LNCaP clone FGC (cell line): ENCODE measurements around the gene SNAI1.

Experiments
- DNase-seq: peaks from one replicate; pipeline ENCODE4 v3.0.0-alpha.2; 2011; ENCODE audit warnings: low read depth
- H3K4me3 ChIP-seq: 2 replicates; pipeline ENCODE4 v1.5.1; 2011; ENCODE audit warnings: mild to moderate bottlenecking, low read depth, low read length, control low read depth
- CTCF ChIP-seq: IDR thresholded peaks from 2 replicates; pipeline ENCODE4 v1.5.1; 2012; ENCODE audit warnings: mild to moderate bottlenecking; ENCODE audit not compliant: control insufficient read depth, insufficient read depth; ENCODE audit errors: extremely low read depth

SNAI1 gene

GRCh38 chr20:49964964-49965780 lies 17.6 kb upstream of the SNAI1 start:
- TF ChIP-seq CTCF, result peak; percentile 44; the same call in 1 of the 2 replicates
- no peak for DNase-seq
- no peak overlapping the region for H3K4me3 ChIP-seq

GRCh38 chr20:49965781-49966305 lies 16.9 kb upstream of the SNAI1 start:
- no peak for TF ChIP-seq CTCF
- DNase-seq, result no peak
- no peak overlapping the region for H3K4me3 ChIP-seq

GRCh38 chr20:49966861-49967260 lies 15.9 kb upstream of the SNAI1 start:
- TF ChIP-seq CTCF, result no peak
- no peak for DNase-seq
- H3K4me3 ChIP-seq, result no peak overlapping the region

GRCh38 chr20:49969234-49969633 lies 13.5 kb upstream of the SNAI1 start:
- DNase-seq, result no peak
- TF ChIP-seq CTCF, result no peak
- no peak overlapping the region for H3K4me3 ChIP-seq

- no peak for TF ChIP-seq CTCF
- H3K4me3 ChIP-seq, result no peak overlapping the region
- DNase-seq, result no peak
These were observed 12.8 kb upstream of the SNAI1 start for GRCh38 chr20:49969946-49970345.

- no peak overlapping the region for H3K4me3 ChIP-seq
- TF ChIP-seq CTCF, result no peak
- DNase-seq, result no peak
These were observed 12.3 kb upstream of the SNAI1 start for GRCh38 chr20:49970498-49970897.
